GM18517 (cell line): Measurements from ENCODE around the gene CCSER1.

ENCODE experiments used
- ATAC-seq: cut with Tn5 transposase; IDR thresholded peaks from one replicate; pipeline ENCODE4 v1.9.1; 2021; ENCODE audit warnings: mild to moderate bottlenecking, moderate library complexity; ENCODE audit not compliant: unreplicated experiment

The CCSER1 gene

DNA sequence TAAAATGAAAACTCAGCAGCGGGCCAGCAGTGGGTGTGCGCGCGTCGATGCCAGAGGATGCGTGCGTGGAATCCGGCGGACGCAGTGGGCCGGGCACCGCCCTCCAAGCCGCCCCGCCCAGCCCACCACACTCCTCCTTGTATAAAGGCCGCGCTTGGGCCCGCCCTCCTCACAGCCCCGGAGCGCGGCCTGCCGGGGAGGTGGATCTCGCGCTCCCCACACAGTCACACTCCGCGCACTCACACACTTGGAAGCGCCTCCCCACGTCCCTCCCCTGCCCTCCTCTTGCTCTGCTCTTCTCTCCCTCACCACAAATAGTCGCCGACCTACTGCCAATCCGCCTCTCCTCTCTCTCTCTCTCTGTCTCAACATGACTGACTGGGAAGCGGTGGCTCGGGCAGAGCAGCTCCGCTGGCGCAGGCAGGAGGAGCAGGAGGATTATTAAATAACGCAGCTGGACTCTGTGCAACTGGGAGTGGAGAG lies at the start of gene CCSER1:
Gene CCSER1, plus strand, starts transcription at position 172 of the 483 bp plus-strand sequence.
- ATAC-seq = peak; percentile 38

DNA sequence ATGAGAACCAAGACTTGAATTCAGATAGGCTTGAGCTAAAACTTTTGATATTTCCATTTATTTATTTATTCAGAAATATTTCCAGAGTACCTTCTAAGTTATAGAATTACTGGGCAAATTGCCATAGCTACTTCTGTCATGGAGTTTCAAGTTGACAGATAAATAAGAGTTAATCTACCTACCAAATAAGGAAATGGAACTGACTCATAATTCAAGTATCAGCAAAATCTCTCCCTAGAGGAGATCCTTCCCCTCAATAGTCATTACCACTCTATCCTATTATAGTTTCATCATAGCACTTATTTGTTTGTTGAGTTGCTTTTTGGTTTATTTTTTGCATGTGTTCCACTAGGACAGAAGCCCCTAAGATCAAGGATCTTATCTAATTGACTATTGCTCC lies 48.8 kb upstream of the CCSER1 start:
- peak; percentile 66 for ATAC-seq

DNA sequence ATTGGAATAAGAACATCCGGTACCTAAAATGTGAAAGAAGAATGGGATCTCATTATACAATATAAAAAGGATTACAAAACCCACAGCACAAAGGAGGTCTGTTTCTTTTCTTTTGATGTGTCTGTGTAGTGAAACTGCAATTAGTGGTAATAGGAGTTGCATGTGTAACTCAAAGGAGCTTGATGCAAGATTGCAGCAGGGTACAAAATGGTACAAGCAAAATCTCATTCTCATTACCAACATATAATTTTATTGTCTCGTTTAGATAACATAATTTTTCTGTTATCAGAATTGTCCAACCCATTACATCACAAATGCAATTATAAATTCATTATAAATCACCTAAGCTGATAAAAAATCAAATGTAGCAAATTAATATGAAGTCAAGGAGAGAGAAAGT lies 47.1 kb upstream of the CCSER1 start:
- ATAC-seq = no peak

DNA sequence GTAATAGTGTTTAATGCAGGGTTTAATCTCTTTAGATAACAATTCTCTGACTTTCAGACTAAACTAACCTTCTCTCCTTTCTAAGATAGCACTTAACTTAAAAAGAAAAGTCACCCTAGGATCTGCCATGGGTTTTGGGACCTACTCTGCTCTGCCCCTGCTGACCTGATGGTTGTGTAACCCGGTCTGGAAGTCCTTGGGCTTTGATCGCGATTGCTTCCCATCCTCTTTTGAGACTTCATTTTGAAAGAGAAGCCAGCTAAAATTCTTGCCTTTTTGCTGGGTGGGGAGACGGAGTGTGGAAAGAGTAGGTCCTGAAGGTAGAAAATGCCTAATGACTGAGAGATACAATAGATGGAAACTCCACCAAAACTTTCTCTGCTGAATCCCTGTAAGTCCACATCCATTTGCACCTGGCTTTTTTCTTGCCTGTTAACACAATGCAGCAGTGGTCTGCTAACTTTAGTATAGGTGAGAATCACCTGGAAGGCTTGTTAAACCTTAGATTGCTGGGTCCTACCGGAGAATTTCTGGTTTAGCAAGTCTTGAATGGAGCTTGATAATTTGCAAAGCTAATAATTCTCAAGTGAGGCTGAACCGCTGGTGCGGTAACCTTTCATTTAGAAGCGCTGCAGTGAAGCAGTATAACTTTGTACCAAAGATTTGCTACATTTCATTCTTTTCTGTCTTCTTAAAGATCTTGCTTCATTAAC lies 45.6 kb upstream of the CCSER1 start:
- ATAC-seq = no peak

DNA sequence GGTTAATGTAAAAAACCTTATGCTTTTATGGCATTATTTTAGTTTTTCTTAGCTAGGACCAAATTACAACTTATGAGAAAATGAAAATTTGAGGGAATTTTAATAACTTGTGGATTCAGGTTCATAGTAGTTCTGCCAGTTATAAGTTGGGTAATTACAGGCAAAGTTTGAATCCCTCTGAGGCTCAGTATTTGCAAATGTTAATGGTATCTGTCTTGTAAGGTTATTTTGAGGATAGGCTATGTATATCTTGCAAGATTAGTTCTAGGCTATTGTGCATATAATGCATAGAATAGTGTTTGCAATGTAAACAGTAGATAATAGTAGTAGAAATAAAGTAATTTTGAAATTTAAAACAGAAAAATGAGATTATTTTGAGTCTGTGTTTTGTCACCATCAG lies 44.7 kb upstream of the CCSER1 start:
- ATAC-seq = no peak

DNA sequence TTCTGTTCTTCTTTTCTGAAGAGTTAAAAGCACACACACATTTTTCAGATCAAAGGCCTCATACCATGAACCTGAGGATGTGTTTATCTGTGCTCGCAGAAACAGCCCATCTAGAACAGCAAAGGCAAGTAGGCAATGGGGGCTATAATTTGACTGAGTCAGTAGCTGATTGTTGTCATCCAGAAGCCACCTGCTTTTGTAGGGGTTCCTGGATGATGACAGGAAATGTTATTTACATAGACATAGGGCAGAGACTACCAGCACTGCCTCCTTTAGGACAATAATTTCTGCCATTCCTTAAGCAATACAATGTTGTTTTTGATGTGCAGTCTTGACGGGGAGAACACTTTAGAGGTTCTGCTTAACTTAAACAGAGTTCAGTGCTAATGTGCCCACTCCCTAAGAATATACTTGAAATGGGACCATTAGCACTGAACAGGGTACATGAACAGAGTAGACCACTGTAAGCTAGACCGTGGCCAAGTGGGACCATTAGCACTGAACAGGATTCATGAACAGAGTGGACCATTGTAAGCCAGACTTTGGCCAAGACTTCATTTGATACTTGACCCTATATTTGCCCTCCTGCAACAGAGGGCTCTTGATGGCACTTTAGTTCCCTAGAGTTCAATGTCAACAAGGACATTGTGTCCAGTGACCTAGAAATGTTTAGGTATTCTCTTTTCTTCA lies 42.8 kb upstream of the CCSER1 start:
- no peak for ATAC-seq

DNA sequence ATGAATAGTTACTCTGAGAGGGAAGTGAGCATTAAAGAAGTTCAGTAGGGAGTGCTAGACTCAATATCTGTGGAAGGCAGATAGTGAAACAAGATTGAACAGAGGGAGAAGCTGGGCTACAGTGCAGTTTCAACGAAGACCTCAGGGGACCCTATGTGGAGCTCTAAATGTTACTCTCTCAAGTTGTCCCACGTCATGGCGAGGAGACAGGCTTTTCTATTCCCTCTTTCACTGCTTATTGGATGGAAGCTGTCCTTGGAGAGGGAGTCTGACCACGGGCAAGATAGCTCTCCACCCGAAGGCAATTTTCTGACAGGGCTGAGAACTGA lies 42.3 kb upstream of the CCSER1 start:
- no peak for ATAC-seq

DNA sequence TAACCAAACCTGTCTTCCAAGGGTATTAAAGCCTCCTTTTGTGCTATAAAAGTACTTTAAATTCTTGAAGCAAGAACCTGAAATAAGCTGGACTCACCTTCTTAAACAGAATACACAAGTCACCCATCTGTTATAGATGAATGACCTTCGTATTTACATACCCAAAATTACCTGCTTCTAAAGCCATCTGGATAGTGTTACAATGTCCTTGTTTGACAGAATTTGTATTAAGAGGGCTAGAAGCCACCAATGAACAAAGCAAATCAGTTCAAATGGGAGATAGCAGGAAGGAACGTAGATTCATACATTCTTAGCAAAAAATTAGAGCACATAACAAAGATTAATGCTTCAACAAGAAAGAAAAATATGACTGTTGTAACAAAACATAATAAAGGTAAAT lies 33.7 kb upstream of the CCSER1 start:
- no peak for ATAC-seq

DNA sequence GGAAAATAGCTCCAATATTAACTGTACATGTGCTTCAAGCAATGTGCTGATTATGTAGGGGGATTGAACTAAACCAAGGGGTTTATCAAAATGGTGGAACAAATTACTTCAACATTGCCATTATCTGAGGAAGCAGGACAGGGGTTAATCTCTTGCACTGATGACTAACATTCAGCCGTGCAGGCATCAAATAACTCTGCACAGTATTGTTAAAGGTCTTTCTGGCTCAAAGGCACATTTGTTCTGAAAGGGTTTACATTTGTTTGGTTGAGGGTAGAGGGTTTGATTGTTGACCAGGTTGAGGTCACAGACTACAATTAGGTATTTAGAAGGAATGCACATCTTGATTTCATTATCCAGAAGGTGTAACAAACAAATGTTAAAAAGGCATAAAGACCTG lies 32.2 kb upstream of the CCSER1 start:
- ATAC-seq = no peak

DNA sequence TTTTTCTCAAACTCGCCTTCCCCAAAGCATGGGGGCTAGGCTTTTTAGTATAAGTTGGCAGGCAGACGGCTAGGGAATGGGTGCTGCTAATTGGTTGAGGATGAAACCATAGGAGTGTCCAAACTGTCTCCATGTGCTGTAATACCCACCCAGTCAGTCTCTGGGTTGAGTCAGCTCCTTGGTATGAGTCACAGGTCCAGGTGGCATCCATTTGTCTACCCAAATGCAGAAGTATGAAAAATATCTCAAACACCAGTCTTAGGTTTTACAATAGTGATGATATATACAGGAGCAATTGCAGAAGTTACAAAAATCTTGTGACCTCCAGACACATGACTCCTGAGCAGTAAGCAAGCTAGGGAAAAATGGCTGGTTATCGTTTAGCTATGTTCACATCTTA lies 27.4 kb upstream of the CCSER1 start:
- peak; percentile 73 for ATAC-seq

DNA sequence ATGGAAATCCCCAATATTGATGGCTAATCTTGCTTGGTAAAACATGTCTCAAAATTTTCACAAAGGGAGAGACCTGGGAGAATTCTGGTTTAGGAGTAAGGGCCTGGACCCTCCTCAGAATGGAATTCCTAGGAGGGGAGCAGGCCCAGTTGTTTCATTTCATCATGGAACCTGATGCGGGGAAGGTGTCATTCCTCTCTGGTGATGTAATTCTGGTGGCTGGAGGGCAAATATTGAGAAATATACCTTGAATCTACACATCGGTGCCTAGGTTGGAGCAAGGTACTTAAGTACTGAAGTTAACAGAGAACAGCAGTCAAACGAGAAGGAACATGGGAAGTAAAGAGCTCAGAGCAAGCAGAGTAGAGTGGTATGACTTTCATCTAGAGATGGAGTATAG lies 23.2 kb upstream of the CCSER1 start:
- no peak for ATAC-seq

DNA sequence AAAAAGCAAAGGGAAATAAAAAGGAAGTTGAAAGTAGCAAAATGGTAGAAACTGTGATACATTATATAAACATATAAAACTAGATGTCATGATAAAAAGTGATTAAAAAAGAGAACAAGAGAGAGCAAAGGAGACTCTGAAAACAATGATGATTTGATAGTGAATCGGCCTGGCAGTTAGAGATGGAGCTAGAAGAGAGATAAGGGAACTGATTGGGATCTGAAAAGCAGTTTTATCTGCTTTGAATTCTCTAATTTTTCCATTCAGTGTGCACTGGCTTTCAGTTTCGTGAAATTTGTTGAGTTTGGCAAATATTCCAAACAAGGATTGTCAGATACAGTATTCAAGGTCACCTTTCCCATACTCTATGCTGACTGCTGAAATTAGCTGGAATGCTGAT lies 21.9 kb upstream of the CCSER1 start:
- ATAC-seq = no peak

DNA sequence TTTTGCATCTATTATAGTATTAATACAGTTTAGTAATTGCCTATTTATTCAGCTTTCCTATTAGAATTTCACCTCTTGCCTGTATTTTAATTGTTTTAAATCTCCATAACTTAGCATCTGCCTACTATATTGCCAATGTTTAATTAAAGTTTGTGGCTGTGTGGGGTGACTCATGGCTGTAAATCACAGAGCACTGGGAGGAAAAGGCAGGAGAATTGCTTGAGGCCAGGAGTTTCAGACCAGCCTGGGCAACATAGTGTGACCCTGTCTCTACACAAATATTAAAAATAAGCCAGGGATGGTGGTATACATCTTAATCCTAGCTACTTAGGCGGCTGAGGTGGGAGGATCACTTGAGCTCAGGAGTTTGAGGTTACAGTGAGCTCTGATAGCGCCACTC lies 14.5 kb upstream of the CCSER1 start:
- ATAC-seq = no peak

DNA sequence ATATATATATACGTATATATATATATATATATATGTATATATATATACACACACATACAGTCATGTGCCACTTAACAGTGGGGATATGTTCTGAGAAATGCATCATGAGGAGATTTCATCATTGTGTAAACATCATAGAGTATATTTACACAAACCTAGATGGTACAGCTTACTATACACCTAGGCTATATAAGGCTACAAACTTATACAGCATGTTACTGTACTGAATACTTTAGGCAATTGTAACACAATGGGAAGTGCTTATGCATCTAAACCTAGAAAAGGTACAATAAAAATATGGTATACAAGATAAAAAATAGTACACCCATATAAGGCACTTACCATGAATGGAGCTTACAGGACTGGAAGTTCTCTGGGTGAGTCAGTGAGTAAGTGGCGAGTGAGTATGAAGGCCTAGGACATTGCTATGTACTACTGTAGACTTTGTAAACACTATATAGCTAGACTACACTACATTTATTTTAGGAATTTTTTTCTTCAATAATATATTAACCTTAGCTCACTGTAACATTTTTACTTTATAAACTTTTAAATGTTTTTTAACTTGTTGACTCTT lies 13.2 kb upstream of the CCSER1 start:
- no peak for ATAC-seq

DNA sequence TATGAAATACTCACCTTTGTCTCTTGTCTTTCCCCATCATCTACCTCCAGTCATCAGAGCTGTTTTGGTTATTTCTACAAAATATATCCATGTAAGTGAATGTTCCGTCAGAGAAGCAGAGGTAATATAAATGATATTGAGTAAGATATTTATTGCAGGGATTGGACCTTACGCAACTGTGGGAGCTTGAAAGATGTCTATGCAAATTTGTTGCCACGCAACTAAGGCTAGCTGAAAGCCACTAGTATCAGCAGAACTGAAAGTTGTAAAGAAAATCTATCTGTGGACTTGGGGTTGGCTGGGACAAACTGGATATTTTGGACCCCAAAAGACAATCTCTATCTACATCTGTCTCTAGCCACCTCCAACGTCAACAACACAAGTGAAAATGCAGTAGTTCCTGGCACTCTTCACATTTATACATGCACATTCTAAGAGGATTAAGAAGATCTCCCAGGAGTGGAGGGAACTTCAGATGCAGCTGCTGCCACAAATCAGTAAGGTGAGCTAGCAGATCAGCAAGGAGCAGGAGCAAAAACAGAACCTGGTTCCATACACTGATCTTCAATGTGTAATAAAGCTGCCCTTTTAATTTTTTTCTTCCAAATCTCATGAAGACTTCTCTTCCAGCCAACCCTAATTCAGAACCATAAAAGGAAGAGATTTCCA lies 8.5 kb upstream of the CCSER1 start:
- ATAC-seq = peak; percentile 73

DNA sequence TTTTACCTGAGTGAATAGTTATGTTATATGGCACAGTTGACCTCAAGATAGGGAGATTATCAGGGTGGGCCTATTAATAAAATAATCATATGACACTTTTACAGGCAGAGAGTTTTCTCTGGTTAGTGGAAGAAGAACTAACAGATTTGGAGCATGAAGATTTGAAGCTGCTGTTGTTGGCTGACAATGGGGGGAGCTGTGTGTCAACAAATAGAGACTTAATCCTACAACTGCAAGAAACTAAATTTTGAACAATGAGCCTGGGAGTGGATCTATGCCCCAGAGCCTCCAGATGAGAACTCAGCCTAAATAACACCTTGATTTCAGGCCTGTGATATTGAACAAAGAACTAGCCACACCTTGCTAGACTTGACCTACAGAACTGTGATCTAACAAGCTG lies 7.2 kb upstream of the CCSER1 start:
- ATAC-seq = no peak

DNA sequence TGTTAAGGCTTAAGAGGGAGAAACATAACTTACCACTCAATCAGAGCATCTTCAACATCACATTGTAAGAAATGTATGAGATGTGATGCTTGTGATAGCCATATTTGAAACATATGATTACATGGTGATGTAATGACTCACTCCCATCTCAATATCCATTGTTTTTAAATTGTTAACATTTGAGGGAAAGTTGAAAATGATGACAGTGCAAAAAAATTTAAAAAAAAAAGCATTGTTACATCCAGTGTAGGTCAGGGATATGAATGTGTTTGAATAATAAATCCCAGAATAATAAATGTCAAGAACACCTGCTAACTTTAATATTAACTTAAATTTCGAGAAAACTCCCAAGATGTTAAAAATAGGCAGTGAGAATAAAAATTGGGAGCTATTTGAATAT lies 6.4 kb upstream of the CCSER1 start:
- no peak for ATAC-seq

DNA sequence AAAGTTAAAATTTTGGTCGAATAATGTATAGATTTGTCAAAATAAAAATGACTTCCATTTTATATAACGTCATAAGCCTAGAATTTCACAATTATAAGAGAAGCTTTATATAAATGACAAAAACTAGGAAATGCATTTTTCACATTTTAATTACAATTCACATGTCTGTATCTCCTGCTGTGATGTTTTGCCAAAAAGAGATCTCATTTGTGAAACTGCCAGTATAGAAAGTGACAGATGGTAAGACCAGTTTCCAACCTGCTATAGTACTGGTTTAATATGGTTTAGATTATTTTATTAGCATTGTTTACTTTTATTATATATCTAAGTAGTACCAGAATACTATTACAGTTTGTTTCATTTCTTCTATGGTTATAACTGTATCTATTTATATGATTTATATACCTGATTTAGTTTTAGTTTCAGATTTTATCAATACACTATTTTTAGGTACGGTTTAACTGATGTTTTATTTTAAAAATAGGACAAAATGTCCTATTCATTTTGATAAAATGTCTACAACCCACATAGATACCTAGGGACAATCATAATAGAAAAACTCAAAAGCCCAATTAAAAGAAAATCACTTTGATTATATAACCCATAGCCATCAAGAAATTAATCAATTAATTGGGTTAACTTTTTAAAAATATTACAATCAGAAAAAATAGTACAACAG lies 5.4 kb upstream of the CCSER1 start:
- no peak for ATAC-seq

DNA sequence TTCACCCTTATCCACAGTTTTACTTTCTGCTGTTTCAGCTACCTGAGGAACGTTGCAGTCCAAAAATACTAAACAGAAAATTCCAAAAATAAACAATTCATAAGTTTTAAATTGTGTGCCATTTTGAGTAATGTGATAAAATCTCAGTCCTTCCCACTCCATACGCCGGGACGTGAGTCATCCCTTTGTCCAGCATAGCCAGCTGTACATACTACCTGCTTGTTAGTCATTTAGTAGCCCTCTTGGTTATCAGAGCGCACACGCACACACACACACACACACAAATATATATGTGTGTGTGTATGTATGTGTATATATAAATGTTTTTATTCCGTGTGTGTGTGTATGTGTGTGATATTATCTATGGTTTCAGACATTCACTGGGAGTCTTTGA lies 4.8 kb upstream of the CCSER1 start:
- no peak for ATAC-seq

DNA sequence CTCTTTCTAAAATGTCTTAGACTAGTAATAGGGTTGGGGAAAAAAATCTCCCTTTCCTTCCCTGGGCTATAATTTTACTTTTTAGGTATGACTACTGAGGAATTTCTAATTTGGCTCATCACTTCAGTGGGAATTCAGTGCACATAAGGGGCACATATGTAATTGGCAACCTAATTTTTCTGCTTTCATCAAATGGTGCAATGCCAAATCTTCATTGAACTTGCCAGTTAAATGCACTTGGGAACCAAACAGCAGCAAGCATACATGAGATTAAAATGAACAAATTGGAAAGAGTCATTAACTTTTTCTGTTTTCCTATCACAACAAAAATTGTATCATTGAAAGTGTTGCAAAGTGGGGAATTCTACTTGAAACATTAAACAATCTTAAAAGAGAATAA lies 2.9 kb upstream of the CCSER1 start:
- no peak for ATAC-seq

DNA sequence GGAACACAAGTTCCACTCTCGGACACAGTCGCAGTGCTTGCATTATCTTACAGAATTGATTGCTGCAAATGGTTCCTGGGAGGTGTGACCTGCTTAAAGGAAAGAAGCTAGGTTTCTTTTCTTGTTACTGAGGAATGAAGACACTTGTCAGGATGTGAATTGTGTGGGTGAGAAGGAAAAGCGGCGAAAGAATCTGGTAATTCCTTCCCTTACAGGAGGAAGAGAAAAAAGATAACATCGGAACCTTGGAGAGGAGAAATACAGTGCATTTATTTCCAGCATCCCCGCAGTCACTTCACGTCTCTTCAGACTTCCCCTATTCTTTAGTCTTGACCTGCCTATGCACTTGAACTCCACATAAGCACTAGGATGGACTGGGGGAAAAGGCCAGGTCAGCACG lies 389 bp upstream of the CCSER1 start:
- ATAC-seq = no peak
